SK-N-SH treated with all-trans-retinoic acid at 6 μM for 48 hours (cell line): Measurements from ENCODE around the gene NFKBIZ.

ENCODE experiments used
- BACH2 ChIP-seq: fragments of 250-450 bp; sonication (Bioruptor Pico); IDR thresholded peaks from 2 replicates; pipeline ENCODE4 v1.9.0; 2021; ENCODE audit warnings: mild to moderate bottlenecking, borderline replicate concordance
- CSDC2 ChIP-seq: fragments of 250-450 bp; sonication (Bioruptor Pico); IDR thresholded peaks from 2 replicates; pipeline ENCODE4 v1.5.0; 2020; ENCODE audit warnings: mild to moderate bottlenecking, moderate library complexity
- CSRNP3 ChIP-seq: fragments of 250-450 bp; sonication (Bioruptor Pico); IDR thresholded peaks from 2 replicates; pipeline ENCODE4 v1.5.1; 2021; ENCODE audit warnings: mild to moderate bottlenecking, moderate library complexity
- OSR1 ChIP-seq: fragments of 250-450 bp; sonication (Bioruptor Pico); IDR thresholded peaks from 2 replicates; pipeline ENCODE4 v1.8.0; 2022; ENCODE audit warnings: moderate library complexity, mild to moderate bottlenecking, inconsistent platforms
- PATZ1 ChIP-seq: fragments of 250-450 bp; sonication (Bioruptor Pico); IDR thresholded peaks from 2 replicates; pipeline ENCODE4 v1.8.0; 2020; ENCODE audit warnings: mild to moderate bottlenecking, moderate library complexity, borderline replicate concordance
- POU6F1 ChIP-seq: fragments of 250-450 bp; sonication (Bioruptor Pico); IDR thresholded peaks from 2 replicates; pipeline ENCODE4 v1.8.0; 2021; ENCODE audit warnings: low read depth, mild to moderate bottlenecking, moderate library complexity, borderline replicate concordance
- TCF4 ChIP-seq: fragments of 250-450 bp; sonication (Bioruptor Pico); IDR thresholded peaks from 2 replicates; pipeline ENCODE4 v1.8.0; 2021; ENCODE audit warnings: mild to moderate bottlenecking, moderate library complexity, borderline replicate concordance
- ZC3H10 ChIP-seq: fragments of 250-450 bp; sonication (Bioruptor Pico); IDR thresholded peaks from 2 replicates; pipeline ENCODE4 v1.5.1; 2021; ENCODE audit warnings: mild to moderate bottlenecking, moderate library complexity
- ZFP3 ChIP-seq: fragments of 250-450 bp; sonication (Bioruptor Pico); IDR thresholded peaks from 2 replicates; pipeline ENCODE4 v1.5.0; 2020; ENCODE audit warnings: mild to moderate bottlenecking, moderate library complexity
- ZFP30 ChIP-seq: fragments of 450-650 bp; formaldehyde crosslinking; IDR thresholded peaks from 2 replicates; pipeline ENCODE4 v1.5.0; 2022; ENCODE audit warnings: mild to moderate bottlenecking, moderate library complexity
- ZNF565 ChIP-seq: fragments of 450-650 bp; formaldehyde crosslinking; conservative IDR thresholded peaks from 2 replicates; pipeline ENCODE4 v1.5.0; 2020; ENCODE audit warnings: low read depth, mild to moderate bottlenecking, moderate library complexity
- TF ChIP-seq, protein P1 (sequence below): fragments of 250-450 bp; sonication (Bioruptor Pico); IDR thresholded peaks from 2 replicates; pipeline ENCODE4 v1.5.1; 2020; ENCODE audit warnings: low read depth, mild to moderate bottlenecking, moderate library complexity

GRCh38 chr3:101847328-101847727 lies 2.0 kb upstream of the NFKBIZ start:
- TF ChIP-seq ZFP30 = no peak
- TF ChIP-seq TCF4 (CRISPR knock-in tag) = no peak
- TF ChIP-seq, protein P1, sequence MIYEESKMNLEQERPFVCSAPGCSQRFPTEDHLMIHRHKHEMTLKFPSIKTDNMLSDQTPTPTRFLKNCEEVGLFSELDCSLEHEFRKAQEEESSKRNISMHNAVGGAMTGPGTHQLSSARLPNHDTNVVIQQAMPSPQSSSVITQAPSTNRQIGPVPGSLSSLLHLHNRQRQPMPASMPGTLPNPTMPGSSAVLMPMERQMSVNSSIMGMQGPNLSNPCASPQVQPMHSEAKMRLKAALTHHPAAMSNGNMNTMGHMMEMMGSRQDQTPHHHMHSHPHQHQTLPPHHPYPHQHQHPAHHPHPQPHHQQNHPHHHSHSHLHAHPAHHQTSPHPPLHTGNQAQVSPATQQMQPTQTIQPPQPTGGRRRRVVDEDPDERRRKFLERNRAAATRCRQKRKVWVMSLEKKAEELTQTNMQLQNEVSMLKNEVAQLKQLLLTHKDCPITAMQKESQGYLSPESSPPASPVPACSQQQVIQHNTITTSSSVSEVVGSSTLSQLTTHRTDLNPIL (CRISPR knock-in tag) = no peak
- TF ChIP-seq PATZ1 (CRISPR knock-in tag) = no peak
- no peak for TF ChIP-seq ZFP3 (CRISPR knock-in tag)
- TF ChIP-seq ZC3H10 (CRISPR knock-in tag) = no peak
- no peak for TF ChIP-seq CSDC2 (CRISPR knock-in tag)
- no peak for TF ChIP-seq BACH2 (CRISPR knock-in tag)
- TF ChIP-seq POU6F1 (CRISPR knock-in tag) = no peak
- no peak for TF ChIP-seq CSRNP3 (CRISPR knock-in tag)
- no peak for TF ChIP-seq OSR1 (CRISPR knock-in tag)
- no peak for TF ChIP-seq ZNF565 (CRISPR knock-in tag)
